NOMO-1 treated with DMSO at 0.1 percent for 48 hours (cell line): Measurements from ENCODE around the gene MATR3.
"Not testable (repeated sequence)": the region's sequence is repeated elsewhere in the genome, so short reads cannot be mapped to it uniquely, and the experiment has no call there.

Experiments used
- DNase-seq: peaks from one replicate; lab custom pipeline; 2025; ENCODE audit not compliant: unreplicated experiment; lab: John Stamatoyannopoulos, UW

MATR3 gene

DNA sequence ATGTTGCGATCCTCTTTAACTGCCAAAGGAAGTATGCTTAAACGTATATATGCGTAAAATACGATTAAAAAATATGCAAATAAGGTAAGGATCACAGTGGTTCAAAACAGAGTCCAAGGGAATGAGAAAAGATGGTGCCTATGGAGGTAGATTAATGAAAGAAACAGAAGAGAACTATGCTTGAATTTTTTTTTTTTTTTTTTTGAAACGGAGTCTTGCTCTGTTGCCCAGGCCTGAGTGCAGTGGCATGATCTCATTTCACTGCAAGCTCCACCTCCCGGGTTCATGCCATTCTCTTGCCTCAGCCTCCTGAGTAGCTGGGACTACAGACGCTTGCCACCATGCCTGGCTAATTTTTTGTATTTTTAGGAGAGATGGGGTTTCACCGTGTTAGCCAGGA, 51.9 kb downstream of the MATR3 start:
- not testable (repeated sequence) for DNase-seq

DNA sequence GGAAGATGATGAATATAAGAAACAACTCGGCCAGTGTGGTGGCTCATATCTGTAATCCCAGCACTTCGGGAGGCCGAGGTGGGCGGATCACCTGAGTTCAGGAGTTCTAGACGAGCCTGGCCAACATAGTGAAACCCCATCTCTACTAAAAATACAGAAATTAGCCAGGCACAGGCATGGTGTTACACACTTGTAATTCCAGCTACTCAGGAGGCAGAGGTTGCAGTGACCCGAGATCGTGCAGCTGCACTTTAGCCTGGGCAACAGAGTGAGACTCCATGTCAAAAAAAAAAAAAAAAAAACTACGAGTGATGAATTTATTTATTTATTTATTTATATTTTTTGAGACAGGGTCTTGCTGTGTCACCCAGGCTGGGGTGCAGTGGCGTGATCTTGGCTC, 54.3 kb downstream of the MATR3 start:
- DNase-seq, result not testable (repeated sequence)

DNA sequence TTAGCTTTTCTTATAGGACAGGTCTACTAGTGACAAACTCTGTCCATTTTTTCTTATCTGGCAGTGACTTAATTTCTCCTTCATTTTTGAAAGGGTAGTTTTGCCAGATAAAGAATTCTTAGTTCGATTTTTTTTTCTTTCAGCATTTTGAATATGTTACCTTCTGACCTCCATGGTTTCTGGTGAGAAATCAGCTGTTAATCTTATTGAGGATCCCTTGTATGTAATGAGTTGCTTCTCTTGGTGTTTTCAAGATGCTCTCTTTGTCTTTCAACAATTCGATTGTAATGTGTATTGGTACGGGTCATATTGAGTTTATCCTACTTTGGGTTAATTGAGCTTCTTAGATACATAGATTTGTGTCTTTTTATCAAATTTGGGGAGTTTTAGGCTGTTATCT, 60.6 kb downstream of the MATR3 start:
- no peak for DNase-seq

DNA sequence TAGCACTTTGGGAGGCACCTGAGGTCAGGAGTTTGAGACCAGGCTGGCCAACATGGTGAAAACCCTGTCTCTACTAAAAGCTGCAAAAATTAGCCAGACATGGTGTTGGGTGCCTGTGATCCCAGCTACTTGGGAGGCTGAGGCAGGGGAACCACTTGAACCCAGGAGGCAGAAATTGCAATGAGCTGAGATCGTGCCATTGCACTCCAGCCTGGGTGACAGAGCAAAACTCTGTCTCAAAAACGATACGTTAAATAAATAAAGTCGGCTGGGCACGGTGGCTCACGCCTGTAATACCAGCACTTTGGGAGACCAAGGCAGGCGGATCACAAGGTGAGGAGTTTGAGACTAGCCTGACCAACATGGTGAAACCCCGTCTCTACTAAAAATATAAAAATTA, 62.4 kb downstream of the MATR3 start:
- not testable (repeated sequence) for DNase-seq

DNA sequence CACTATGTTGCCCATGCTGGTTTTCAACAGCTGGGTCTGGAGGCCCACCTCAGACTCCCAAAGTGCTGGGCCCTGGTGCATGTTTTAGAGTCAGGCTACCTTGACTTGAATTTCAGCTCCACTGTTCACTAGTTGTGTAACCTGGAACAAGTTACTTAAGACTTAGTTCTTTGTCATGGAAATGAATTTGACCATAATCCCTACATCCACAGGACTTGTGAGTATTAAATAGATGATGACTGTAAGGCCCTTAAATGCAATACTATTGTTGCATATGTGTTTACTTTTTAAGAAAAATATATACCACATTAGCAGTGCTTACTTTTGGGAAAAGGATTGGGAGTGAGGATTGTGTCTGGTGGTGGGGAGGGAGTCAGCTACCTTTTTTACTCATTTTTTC, 64.5 kb downstream of the MATR3 start:
- no peak for DNase-seq

DNA sequence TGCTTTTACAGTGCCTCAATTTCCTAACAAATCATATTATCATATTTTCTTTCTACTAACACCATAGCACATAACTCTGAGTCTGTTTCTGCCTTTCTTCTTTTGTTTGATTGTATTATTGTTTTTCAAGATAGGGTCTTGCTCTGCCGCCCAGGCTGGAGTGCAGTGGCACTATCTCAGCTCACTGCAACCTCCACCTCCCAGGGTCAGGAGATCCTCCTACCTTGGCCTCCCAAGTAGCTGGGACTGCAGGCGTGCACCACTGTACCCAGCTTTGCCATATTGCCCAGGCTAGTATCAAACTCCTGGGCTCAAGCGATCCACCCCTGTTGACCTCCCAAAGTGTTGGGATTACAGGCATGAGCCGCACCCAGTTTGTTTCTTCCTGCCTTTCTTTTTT, 66.8 kb downstream of the MATR3 start:
- no peak for DNase-seq

DNA sequence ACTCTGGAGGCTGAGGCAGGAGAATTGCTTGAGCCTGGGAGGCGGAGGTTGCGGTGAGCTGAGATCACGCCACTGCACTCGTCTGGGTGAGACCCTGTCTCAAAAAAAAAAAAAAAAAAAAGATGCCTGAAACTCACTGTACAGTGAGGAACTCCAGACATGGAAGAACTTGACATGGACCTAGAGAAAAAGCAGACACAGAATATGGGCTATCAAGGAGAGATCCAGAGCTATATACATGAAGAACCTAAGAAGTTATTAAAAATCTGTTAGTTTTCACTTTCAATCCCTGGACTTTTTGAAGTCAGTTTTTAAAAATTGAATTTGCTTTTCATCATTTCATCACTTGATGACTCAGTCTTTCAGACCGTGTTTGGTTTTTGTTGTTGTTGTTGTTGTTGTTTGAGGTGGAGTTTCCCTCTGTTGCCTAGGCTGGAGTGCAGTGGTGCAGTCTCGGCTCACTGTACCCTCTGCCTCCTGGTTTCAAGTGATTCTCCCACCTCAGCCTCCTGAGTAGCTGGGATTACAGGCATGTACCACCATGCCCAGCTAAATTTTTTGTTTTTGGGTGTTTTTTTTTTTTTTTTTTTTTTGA, 68.4 kb downstream of the MATR3 start:
- no peak for DNase-seq

DNA sequence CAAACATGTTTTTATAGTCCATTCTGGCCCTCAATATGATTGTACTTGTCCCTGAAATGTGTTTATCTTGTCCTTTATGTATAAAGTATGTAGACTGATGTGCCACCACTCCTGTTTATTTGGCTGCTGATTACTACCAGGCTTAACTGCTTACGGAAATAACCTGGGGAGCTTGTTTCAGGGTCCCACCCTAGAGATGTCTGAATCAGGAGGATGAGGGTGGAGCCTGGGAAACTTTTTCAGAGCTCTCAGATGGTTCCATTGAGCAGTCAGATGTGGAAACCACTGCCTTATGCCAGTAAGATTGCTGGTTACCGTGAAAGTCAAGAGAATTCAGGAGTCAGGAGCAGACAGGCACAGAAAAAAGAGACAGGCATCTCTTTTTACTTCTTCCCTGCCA, 70.4 kb downstream of the MATR3 start:
- no peak for DNase-seq

DNA sequence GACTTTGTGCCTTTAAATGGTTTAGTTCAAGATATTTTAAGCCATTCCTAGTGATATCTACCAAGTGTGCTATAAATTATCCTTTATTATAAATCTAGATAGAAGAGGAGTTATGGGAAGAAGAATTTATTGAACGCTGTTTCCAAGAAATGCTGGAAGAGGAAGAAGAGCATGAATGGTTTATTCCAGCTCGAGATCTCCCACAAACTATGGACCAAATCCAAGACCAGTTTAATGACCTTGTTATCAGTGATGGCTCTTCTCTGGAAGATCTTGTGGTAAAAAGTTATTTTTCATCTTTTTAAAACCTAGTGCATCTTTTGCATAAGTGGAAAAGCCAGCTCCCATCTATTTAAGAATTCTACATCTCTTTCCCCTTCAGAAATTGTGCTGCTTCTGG, 70.9 kb downstream of the MATR3 start:
- DNase-seq, result no peak

DNA sequence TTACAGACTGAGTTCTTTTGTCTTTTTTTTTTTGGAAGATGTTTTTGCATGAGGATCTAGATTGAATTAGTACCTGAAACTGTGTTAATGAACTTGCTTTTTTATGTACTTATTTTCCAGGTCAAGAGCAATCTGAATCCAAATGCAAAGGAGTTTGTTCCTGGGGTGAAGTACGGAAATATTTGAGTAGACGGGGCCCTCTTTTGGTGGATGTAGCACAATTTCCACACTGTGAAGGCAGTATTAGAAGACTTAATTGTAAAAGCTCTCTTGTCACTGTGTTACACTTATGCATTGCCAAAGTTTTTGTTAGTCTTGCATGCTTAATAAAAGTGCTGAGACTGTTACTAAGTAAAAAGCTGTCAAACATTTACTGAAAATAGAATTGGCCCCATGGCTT, 75.1 kb downstream of the MATR3 start:
- no peak for DNase-seq

DNA sequence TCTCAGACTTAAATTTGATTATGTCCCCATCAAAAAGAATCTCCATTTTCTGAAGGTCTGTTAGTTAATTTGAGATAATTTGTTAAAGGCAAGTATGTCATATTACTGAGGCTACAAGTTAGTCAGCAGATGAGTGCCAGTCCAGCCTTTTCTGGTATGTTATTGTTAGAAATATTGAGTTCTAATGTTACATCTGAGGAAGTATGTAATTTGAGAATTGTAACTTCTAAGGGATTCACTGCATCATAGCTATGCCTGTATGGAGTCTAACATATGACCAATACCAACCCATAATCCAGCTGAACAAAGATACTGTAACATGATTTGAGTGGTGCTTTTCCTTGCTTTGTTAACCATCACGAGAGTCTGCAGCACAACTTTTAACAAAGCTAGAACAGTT, 75.6 kb downstream of the MATR3 start:
- DNase-seq, result no peak

DNA sequence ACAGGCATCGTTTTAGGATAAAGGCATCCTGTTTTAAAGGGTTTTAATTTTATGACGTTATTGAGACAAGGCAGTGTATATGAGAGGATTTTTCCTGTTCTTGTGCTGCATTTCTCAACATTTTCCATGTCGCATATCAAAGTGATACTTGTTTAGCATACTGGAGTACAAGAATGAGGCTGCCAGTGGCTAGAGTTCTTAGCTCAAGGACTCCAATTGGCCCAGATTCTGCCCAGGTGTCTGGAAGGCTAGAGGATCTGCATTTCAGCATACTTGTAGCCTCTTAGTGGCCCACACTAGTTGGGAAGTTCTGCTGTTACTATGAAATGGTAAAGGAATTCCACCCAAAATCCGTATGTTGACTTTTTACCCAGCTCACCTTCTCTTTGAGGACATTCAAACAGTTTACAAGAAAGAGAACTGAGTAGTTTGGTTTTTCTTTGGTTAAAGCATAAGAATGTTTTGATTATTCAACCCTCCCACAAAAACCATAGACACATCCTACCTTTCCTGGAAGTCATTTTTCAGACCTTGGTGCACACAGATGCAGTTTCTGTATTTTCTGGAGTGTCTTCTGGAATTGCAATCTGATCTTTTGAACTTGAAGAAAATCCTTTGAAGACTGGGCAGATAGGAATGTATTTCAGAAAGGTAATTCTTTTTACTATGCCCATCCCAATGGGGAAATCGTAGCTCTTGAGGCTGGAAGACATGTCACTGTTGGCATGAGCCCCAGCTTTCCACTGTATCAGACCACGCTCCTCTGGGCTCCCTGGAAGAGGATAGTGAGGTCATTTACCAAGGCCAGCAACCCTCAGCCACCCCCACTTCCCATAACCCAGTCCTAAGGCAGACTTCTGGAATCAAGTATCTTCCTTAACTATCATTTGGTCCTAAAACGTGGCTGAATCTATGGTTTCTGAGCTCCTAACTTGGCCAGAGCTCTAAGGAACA, 78.2 kb downstream of the MATR3 start:
- DNase-seq, result no peak

DNA sequence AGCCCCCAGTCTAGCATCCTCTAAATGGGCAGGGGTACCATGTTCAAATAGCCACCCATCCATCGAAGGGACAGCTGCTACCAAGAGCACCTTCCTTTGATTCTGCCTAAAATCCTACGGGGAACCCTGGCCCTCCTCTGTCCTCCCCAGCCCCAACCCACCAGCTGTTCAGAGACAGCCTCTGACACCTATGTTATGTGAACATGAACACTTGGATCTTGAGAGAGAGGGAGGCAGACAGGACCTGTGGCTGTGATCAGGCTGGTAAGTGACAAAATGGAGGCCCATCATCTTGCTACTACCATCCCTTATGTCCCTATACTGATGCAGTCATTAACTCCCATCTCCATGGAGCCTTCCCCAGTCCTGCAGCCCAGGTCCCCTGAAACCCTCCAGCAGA, 81.4 kb downstream of the MATR3 start:
- no peak for DNase-seq

DNA sequence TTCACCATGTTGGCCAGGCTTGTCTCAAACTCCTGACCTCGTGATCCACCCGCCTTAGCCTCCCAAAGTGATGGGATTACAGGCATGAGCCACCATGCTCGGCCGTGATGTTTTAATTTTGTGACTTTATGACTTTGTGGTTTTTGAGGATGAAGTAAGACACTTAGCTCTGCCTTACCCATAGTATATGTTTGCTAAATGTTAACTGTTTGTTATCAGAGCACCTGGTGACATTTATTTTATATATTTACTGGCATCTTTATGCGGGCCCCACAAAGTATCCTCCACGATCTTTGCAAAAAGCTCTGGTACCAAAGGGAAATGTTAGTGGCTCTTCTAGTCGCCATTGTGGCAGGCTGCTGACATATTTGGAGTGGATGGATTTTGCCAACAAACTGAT, 82.8 kb downstream of the MATR3 start:
- DNase-seq, result no peak

DNA sequence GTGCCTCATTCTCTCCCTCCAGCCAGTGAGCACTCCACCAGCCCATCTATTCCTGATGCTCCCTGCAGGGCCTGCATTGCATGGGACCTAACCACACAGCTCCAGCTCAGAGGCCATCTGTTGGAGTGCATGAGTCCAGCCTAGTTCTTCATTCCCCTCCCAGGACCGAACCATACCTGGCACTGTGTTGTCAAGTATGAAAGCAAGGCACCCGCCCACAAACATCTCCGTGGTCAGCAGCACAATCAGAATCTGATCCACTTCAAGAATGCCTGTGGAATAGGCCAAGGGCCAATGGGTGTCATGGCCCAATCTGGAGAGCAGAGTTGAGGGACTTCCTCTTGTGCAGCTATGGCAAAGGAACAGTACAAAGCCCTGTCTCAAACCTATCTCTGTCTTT, 83.7 kb downstream of the MATR3 start:
- no peak for DNase-seq

DNA sequence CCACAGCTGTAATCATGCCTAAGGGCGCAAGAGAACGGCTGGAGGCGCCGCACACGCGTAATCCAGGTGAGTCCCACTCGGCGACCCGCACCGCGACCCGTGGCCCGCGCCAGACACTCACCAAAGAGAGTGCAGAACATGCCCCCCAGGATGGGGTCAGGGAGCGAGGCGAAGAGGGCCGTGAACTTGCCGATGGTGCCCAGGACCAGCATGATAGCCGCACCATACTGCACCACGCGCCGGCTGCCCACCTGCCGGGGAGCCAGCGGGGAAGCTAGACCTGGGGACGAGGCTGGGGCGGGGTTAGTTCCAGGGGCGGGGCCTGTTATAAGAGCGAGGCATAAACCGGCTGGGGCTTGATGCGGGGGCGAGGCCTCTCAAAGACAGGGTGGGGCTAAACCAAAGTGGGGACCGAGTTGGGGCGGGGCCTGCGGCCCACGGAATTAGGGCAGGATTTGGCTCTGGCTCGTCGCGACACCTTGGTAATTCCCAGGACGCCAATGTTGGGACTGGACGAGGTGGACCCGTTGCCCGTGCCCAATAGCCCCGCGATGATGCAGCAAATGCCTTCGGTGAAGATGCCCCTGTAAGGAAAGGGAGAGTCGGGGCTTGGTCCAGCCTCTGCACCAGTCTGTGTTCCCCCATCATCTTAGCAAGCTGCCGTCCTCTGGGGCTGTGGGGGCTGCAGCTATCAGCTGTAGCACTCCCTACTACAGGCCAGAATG, 84.7 kb downstream of the MATR3 start:
- no peak for DNase-seq

DNA sequence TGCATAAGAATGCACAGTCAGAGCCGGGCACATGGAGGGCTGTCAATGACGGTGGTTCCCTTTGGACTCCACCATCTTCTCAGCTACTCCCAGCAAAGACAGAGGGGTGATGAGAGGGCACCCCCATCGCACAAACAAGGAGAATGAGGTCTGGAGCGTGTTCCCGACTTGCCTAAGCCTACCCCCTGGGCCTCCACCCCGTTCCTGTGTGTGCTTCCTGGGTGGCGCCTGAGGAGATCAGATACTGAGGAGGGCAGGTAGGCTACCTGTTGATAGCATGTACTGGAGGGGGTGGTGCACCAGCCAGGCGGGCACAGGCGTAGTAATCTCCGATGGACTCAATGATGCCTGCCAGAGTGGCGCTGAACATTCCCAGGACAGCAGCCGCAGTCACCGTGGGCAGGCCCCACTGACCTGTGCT, 85.4 kb downstream of the MATR3 start:
- no peak for DNase-seq

DNA sequence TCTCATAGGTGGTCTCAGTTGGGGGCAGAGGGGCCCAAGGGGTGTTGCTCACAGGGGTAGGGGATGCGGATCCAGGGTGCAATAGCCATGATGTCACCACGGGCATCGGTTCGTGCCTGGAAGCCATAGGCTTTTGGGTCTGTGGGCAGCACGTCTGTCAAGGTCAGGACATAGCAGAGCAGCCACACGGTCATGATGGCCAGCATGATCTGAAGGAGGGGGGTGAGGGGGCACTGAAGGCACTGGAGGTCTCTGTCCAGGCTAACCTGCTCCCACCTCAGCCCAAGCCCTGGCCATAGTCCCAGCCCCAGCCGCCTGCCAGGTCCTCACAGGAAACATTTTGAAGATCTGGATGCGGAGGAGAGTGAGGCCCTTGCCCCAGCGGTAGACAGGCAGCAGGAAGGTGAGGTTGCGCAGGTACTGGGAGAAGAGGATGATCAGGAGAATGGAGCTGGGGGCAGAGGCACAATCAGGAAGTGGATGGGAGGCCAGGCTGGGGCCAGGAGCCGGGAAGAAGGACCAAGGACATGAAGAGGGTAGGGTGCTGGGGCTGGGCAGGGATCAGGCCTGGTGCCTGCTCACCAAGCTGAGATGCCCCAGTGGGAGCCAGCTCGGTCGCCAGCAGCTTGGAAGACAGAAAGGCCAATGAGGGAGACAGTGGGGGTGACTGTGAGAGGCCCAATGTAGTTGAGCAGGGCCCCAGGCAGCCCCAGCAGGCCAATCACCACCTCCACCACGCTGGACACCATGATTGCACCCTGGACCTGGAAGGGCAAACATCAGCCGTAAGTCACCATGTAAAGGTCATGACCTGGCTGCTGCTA, 86.3 kb downstream of the MATR3 start:
- DNase-seq, result no peak
